Pulmonary artery endothelial cell (primary cell): ENCODE measurements around the gene SMR3B. TPM values are rescaled to one million over a fixed set of nuclear protein-coding genes. Genes with fewer than 3 reads are reported as not detected.

Experiments
- DNase-seq: peaks from one replicate; pipeline ENCODE4 v3.0.0-alpha.2; 2011; ENCODE audit warnings: low read depth, low spot score
- total RNA-seq: library from RNA; depleted of rRNA; stranded (reverse); fragments of >200 nt; gene quantifications from 2 replicates; pipeline ENCODE4 v1.2.3, GENCODE V29; 2014

SMR3B gene
- not detected in 2 replicates for total RNA-seq

DNA sequence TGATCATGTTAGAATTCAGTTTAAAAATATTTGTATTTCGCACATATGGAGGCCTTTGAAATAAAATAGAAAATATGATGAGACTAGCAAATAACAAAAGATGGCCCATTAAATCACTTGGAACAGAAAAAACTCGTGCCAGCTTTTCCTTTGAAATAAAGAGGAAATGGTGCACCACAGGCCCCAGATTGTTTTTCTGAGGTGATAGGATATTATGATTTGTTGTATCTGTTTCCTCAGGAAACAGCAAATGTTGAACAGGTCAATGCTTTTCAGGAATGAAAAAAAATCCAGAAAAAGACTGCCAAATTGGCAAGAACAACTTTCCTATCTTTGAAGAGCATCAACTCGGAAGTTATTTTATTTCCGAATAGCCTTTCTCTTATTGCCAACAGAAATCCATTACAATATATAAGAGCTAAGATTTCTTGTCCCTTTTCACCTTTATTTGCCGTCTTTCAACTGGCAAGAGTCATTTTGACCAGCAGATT lies at the start of gene SMR3B:
Gene SMR3B, plus strand, starts transcription at position 441 of the 491 bp plus-strand sequence. CDS start 1,380 bp downstream, outside the sequence.
- no peak for DNase-seq

DNA sequence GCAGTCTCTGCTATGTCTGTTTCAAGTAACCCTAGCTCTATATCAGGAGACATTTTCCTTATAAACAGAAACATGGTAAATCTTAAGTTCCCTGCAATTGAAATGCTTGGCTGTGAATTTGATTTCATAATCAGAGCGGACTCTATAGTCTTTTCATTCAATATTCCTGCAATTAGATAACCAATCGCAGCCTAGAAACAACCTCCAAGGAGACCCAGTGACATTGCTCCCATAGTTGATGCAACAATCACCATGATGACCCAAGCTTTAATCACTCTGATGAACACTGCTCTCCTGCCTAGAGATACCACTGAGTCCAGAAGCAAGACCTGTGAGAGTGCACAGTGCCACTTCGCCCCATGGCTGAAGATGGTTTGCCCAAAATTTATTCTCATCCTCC lies 48.2 kb upstream of the SMR3B start, which contains the start of gene CABS1:
Gene CABS1, plus strand, starts transcription at position 301 of the 400 bp plus-strand sequence. Its CDS starts 59 bp downstream, at position 360.
- no peak for DNase-seq

GRCh38 chr4:70336043-70336442 lies 46.9 kb upstream of the SMR3B start:
- no peak for DNase-seq

DNA sequence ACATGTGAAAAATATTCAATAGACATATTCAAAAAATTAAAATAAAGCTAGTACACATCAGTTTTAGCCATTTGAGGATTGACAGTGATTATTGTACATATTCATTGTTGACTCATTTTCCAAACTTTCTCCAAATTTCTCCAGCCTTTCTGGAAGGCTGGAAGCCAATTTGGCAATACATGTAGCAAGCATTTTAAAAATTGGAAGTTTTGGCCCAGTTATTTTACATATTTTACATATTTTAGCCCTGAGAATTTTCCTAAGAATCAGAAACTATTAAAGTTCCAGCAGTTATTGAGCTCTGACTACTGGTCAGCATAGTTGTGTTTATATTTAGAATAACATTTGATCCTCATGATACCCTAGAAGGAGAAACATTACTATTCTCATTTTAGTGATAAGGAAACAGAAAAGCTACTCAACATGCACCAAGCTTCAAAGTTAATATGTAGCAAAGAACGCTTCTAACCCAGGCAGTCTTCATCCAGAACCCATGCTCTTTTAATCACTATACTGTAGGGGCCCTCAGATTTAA lies 45.0 kb upstream of the SMR3B start:
- no peak for DNase-seq

DNA sequence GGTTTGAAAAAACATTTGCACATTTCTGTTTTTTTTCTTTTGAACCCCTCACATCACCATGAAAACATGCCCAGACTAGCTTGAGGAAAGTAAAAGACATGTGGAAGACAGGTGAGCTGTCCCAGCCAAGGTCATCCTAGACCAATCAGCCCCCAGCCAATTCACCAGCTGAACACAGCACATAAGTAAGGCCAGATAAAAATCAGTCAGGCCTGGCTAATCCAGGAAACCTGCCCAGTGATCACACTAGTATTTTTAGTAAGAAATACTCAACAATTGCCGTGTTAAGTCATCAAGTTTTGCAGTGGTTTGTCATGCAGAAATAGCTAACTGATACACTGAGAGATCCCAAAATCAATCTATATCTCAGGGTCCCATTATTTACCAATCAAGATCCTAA lies 26.7 kb upstream of the SMR3B start:
- DNase-seq, result no peak

DNA sequence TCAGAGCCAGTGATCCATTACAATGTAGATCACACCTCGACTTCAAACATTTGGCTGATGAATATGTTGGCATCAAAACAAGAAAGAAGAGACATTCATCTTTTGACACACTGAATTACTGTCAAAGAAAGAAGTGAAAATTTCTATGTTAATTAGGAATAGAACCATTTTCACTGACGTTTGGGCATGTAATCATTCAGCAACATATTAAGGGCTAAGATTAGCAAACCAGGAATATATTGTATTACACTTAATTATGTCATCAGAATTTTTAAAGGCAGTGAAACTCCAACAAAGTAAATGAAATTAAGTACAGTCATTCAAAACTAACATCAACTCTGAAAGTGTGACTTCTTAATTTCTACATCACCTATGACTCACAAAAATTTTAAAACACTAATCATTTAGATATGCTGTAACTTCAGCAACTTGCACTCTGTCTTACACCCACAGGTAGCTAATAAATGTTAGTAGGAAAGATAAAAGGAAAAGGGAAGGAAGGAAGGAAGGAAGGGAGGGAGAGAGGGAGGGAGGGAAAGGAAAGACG lies 23.7 kb upstream of the SMR3B start:
- no peak for DNase-seq

DNA sequence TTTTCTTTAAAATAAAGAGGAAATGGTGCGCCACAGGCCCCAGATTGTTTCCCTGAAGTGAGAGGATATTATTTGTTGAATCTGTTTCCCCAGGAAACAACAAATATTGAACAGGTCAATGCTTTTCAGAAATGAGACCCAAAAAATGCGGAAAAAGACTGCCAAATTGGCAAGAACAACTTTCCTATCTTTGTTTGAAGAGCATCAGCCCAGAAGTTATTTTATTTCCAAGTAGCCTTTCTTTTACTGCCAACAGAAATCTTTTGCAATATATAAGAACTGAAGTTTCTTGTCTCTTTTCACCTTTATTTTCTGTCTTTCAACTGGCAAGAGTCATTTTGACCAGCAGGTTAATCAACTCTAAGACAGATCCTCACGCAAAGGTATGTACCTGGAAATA lies 22.5 kb upstream of the SMR3B start, which contains the start of gene SMR3A:
Gene SMR3A, plus strand, starts transcription at position 301 of the 400 bp plus-strand sequence. CDS start 1,356 bp downstream, outside the sequence.
- no peak for DNase-seq

- DNase-seq, result no peak
Observed at GRCh38 chr4:70364002-70364401, 18.9 kb upstream of the SMR3B start.

DNA sequence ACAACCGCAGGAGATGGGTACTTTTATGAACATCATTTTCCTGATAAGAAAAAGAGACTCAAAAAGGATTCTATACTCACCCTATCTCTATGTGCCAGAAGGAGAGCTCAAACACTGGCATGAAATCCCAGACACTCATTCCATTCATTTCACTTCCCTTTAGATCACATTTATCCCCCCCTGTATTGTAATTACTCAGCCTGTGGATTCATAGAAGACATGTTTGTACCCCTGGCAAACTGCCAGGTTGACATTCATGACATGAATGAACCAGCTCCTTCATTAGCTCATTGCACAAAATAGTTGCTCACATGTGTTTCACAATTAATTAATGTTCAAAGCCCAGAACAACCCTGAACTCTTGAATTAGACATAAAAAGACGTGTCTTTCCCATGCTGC lies 17.5 kb upstream of the SMR3B start:
- no peak for DNase-seq

DNA sequence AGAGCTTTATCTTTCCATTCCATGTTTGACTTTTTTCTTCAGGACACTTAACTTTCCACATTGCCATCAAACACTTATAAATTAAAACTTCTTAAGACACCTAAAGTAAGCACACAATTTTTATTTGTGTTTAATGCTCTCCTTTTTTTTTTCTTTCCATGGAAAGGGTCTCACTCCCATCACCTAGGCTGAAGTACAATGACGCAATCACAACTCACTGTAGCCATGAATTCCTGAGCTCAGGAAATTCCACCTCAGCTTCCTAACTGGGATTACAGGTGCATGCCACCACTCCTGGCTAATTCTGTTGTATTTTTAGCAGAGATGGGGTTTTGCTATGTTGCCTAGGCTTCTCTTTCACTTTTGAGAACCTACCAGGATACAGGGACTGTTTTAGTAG lies 15.1 kb upstream of the SMR3B start:
- no peak for DNase-seq

DNA sequence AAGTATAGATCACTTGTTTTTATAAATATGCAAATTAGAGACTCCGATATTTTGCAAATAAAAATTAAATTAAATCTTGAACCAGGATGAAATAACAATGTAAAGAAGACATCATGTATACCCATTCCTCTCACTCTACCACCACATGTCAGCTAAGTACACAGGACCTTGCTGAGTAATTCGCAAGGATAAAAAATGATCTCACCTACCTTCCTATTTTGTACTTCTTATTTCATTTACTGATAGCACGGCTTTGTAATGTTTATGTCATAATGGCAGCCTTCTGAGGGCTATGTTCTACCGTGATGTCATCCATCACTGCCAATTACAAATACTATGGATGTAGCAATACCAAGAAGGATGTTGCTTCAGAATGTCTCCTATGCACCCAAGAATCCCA lies 10.9 kb upstream of the SMR3B start:
- no peak for DNase-seq

- DNase-seq, result no peak
Observed at GRCh38 chr4:70372760-70373159, 10.2 kb upstream of the SMR3B start.

DNA sequence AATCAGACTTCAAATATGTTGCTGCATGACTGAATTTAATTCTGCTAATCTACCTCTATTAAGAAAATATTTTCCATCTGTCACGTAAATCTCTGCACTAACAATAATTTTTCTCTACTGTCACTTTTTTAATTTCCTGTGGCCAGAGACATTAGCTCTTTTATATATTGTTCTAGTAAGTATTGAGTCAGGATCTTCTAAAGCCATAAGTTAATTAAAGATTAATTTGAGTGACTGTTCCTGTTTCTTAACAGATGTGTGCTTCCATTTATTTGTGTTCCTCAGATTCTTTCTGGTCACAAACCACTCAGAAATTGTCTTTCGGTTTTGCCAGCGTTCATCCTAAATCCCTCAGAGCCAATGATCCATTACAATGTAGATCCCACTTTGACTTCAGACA lies 2.4 kb upstream of the SMR3B start:
- DNase-seq, result no peak

GRCh38 chr4:70392057-70392776 lies 9.3 kb downstream of the SMR3B start:
- DNase-seq, result no peak

DNA sequence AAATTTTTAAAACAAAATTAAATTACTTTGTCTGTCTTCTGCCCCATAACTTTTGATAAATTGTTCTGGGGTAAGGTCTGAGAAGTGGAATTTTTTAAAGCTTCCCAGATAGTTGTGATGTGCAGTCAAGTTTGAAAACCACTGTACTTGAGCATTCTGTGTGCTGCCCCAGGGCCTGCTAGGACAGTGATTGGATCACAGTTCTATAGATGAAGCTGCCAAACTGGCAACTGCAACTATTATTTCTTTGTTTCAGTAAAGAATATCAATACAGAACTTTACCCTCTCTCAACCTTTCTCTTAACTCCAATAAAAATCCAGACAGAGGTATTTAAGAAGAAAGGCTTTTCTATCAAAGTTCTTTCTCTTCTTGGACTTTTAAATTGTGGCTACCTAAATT lies 14.6 kb downstream of the SMR3B start, which contains the start of gene OPRPN:
Gene OPRPN, plus strand, starts transcription at position 361 of the 400 bp plus-strand sequence. CDS start 1,346 bp downstream, outside the sequence.
- DNase-seq, result no peak

DNA sequence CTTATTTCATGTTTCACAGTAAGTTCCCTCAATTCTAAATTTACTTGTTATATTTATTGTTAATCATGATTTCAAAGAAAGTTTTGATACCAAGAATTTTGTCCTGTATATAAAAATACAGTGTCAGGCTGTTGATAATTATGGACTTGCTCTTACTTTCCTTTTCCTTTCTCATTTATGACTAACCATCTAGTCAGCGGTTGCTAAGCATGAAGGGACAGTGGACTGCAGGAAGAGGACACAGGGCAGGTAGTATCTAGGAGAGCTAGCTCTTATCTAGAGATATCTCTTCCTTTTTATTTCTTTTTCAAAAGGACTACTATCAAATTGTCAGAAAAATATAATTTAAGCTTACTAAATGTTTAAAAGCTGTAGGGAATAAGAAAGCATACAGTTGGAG lies 16.4 kb downstream of the SMR3B start:
- no peak for DNase-seq

DNA sequence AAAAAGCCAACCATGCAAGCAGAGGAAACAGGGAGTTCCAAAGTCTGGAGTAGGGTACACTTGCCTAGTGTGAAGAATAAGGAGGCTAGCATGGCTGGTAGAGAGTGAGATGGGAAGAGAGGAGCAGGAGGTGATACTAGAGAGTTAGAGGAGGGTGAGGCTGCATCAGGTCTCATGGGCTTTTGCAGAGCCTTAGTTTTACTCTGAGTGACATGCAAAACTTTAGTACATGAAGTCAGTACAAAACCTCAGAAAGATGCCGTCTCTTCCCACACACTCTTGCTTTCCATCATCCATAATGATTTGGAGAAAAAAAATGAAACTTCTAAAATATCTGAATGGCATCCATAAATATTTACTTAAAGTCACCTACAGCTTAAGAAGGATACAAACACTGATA lies 19.8 kb downstream of the SMR3B start:
- DNase-seq, result no peak

DNA sequence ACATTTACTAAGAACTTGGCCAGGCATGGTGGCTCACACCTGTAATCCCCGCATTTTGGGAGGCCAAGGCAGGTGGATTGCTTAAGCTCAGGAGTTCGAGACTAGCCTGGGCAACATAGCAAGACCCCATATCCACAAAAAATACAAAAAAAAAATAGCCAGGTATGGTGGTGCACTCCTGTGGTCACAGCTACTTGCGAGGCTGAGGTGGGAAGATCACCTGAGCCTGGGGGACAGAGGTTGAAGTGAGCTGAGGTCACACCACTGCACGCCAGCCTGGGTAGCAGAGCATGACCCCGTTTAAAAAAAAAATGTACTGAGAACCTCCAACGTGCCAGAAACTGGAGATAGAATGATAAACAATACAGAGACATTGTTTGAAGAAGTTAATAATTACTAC lies 22.8 kb downstream of the SMR3B start:
- no peak for DNase-seq

- DNase-seq, result no peak
Observed at GRCh38 chr4:70425306-70425705, 42.4 kb downstream of the SMR3B start.

DNA sequence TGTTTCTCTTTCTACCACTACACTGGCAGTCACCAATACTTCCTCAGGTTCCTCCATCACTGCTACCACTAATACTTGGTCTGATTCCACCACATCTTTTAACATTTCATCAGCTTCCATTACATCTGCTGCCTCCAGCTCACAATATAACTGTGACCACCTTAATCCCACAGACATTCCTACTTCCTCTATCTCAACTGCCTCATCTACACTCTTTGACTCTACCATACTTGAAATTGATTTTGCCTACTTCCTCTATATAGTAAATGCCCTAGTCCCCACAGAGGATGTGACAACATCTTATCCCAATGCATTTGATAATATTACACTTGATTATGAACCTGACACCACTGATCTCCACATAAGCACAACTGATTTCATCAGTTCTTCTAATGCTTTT lies 43.9 kb downstream of the SMR3B start:
- DNase-seq, result no peak

DNA sequence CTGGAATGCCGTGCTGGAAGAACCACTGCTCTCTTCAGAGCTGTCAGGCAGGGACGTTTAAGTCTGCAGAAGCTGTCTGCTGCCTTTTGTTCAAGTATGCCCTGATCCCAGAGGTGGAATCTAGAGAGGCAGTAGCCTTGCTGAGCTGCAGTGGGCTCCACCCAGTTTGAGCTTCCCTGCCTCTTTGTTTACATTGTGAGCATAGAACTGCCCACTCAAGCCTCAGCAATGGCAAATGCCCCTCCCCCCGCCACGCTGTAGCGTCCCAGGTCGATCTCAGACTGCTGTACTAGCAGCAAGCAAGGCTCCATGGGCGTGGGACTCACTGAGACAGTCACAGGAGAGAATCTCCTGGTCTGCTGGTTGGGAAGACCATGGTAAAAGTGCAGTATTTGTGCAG lies 54.3 kb downstream of the SMR3B start:
- no peak for DNase-seq
